Measurements from ENCODE around the gene PLPPR1. TPM values are rescaled to one million over a fixed set of nuclear protein-coding genes. Genes with fewer than 3 reads are reported as not detected.
"Not testable (repeated sequence)": the region's sequence is repeated elsewhere in the genome, so short reads cannot be mapped to it uniquely, and the experiment has no call there.

The PLPPR1 gene
- total RNA-seq, 1 donor from 2014 or later, result 5.0 TPM

- Histone ChIP-seq H3K4me1 (no peaks in the 10 kb centered on the region), H3K27me3 (peaks cover 11% of the 10 kb centered on the region), H3K27ac (no peak overlapping the region), H3K36me3 (no peaks in the 10 kb centered on the region), H3K9me3 (no peaks in the 10 kb centered on the region), H3K4me3 (no peak overlapping the region)
- ATAC-seq, result no peak
- intact Hi-C loops (cut with DNase I), result no loop called here
- TF ChIP-seq, protein P1, sequence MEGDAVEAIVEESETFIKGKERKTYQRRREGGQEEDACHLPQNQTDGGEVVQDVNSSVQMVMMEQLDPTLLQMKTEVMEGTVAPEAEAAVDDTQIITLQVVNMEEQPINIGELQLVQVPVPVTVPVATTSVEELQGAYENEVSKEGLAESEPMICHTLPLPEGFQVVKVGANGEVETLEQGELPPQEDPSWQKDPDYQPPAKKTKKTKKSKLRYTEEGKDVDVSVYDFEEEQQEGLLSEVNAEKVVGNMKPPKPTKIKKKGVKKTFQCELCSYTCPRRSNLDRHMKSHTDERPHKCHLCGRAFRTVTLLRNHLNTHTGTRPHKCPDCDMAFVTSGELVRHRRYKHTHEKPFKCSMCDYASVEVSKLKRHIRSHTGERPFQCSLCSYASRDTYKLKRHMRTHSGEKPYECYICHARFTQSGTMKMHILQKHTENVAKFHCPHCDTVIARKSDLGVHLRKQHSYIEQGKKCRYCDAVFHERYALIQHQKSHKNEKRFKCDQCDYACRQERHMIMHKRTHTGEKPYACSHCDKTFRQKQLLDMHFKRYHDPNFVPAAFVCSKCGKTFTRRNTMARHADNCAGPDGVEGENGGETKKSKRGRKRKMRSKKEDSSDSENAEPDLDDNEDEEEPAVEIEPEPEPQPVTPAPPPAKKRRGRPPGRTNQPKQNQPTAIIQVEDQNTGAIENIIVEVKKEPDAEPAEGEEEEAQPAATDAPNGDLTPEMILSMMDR (IDR thresholded peaks at IDR 0.05), result no peak
- DNase-seq, result no peak
These were observed 5.7 kb downstream of the PLPPR1 start for GRCh38 chr9:101034222-101034621.

DNA sequence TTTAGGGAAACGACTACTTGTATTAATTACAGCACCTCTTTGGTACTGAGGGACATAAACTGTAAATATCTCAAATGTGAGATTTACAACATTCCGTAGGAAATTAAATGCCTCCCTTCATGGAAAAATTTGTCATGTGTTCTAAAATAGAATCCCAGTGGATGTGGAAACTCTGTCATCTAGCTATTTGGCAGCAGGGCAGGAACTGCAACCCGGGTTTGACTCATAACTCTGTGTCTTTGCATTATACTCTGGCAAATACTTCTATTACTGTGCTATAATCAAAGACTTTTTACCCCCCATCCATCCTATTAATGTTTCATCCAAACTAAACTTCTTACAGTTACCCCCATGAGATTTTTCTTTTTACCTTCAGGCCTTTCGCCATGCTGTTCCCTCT, 6.6 kb downstream of the PLPPR1 start:
- H3K4me3 ChIP-seq, result no peak overlapping the region
- no peaks in the 10 kb centered on the region for H3K36me3 ChIP-seq
- H3K27me3 ChIP-seq, result peaks cover 2% of the 10 kb centered on the region
- intact Hi-C loops (cut with DNase I), result no loop called here
- ATAC-seq, result no peak
- DNase-seq, result no peak
- TF ChIP-seq, protein P1 (IDR thresholded peaks at IDR 0.05), result no peak
- no peak overlapping the region for H3K27ac ChIP-seq
- no peaks in the 10 kb centered on the region for H3K9me3 ChIP-seq
- no peaks in the 10 kb centered on the region for H3K4me1 ChIP-seq

DNA sequence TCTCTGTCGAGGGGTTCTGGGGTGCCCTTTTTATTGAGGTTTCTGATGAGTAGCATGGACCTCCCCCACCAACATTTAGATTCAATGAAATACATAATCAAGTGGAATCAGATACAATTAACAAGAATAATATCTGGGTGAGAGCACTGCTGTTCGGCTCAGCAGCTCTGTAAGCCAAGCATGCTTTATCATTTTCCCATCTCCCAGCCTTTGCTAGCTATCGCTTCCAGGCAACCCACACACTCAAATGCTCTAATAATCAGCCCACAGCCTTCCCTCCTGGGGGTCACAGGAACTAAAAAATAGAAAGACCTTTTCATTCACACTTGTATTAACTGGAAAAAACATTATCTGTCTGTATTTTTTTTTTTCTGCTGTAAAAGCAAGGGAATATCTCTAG, 8.9 kb downstream of the PLPPR1 start:
- no peak overlapping the region for H3K4me3 ChIP-seq
- H3K27ac ChIP-seq, result no peak overlapping the region
- TF ChIP-seq, protein P1 (IDR thresholded peaks at IDR 0.05), result no peak
- H3K36me3 ChIP-seq, result no peaks in the 10 kb centered on the region
- intact Hi-C loops (cut with DNase I), result no loop called here
- no peaks in the 10 kb centered on the region for H3K9me3 ChIP-seq
- no peak for ATAC-seq
- no peaks in the 10 kb centered on the region for H3K4me1 ChIP-seq
- no peaks in the 10 kb centered on the region for H3K27me3 ChIP-seq
- DNase-seq, result no peak

DNA sequence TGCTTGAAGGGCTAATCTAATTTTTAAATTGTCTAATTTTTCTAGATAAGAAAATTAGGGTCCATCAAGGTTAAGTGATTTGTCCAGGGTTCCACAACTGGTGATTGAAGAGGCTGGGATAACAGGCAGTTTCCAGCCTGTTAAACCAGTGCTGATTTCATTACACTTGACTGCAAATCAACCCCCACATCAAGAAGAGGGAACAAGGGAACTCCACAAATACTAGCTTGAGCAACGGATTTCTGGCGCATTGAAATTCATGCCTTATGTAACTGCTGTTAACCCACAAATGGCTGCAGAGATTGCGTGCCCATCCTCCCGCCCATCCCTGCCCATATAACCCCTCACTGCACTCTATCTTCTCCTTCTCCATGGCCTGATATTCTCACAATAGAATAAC, 10.0 kb downstream of the PLPPR1 start:
- H3K36me3 ChIP-seq, result no peaks in the 10 kb centered on the region
- H3K27me3 ChIP-seq, result no peaks in the 10 kb centered on the region
- no peaks in the 10 kb centered on the region for H3K9me3 ChIP-seq
- H3K4me3 ChIP-seq, result no peak overlapping the region
- H3K27ac ChIP-seq, result no peak overlapping the region
- TF ChIP-seq, protein P1 (IDR thresholded peaks at IDR 0.05), result no peak
- H3K4me1 ChIP-seq, result no peaks in the 10 kb centered on the region
- no peak for DNase-seq
- intact Hi-C loops (cut with DNase I), result no loop called here
- ATAC-seq, result no peak

DNA sequence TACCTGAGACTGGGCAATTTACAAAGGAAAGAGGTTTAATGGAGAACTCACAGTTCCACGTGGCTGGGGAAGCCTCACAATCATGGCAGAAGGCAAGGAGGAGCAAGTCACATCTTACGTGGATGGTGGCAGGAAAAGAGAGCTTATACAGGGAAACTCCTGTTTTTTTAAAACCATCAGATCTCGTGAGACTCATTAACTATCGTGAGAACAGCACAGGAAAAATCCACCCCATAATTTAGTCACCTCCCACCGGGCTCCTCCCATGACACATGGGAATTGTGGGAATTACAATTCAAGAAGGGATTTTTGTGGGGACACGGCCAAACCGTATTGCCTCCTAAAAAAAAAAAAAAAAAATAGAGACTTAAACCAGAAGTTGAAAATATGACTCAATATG, 11.1 kb downstream of the PLPPR1 start:
- DNase-seq; ATAC-seq; H3K4me1 ChIP-seq; H3K4me3 ChIP-seq; H3K27ac ChIP-seq; H3K36me3 ChIP-seq; intact Hi-C loops (cut with DNase I); H3K9me3 ChIP-seq; H3K27me3 ChIP-seq: not testable (repeated sequence)

DNA sequence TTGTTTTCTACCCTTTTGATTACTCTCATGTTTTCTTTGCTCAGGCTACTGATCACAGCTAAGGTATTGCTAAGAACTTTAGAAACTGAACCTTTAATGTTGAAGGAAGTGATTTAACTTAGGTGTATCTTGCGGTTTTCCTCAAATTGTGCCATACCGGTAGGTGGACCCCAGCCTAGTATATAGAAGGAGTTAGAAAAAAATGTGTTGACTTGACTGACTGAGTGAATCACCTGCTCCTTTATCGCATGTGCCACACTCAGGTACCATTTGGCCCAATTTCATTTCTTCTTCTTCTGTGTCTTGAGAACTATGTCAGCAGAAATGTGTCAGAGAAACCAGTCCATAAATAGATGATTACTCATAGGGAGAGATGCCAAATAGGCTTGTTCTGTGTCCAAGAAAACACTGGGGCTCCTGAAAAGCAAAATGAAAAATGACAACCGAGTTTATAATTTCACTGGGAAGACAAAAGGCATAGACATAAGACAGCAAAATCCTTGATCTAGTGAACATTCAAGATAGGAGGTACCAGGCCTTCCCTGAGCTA, 19.4 kb downstream of the PLPPR1 start:
- Histone ChIP-seq H3K27ac (no peak overlapping the region), H3K4me1 (no peaks in the 10 kb centered on the region), H3K9me3 (no peaks in the 10 kb centered on the region), H3K27me3 (no peaks in the 10 kb centered on the region), H3K36me3 (no peaks in the 10 kb centered on the region), H3K4me3 (no peak overlapping the region)
- intact Hi-C loops (cut with DNase I), result no loop called here
- TF ChIP-seq, protein P1 (IDR thresholded peaks at IDR 0.05), result no peak
- ATAC-seq (no peak), DNase-seq (no peak)

Measured in upper lobe of right lung (tissue), 1 donor.